NCI-H748 (cell line): ENCODE measurements around the gene LRRC1.
"Not testable (repeated sequence)": the region's sequence is repeated elsewhere in the genome, so short reads cannot be mapped to it uniquely, and the experiment has no call there.

Experiments used
- DNase-seq: peaks from one replicate; lab custom pipeline; 2025; ENCODE audit not compliant: unreplicated experiment; lab: John Stamatoyannopoulos, UW

The LRRC1 gene

GRCh38 chr6:53794720-53795339 is at the start of gene LRRC1:
Gene LRRC1 (plus strand): TSS chr6:53795005. CDS start chr6:53795257, 252 bp downstream.
- DNase-seq, result peak; percentile 94

- DNase-seq, result peak; percentile 88
Observed at GRCh38 chr6:53746442-53747103, 48.2 kb upstream of the LRRC1 start.

GRCh38 chr6:53750052-53750650 is 44.7 kb upstream of the LRRC1 start:
- no peak for DNase-seq

- DNase-seq, result no peak
Observed at GRCh38 chr6:53751417-53751816, 43.4 kb upstream of the LRRC1 start.

GRCh38 chr6:53752440-53752839 is 42.4 kb upstream of the LRRC1 start:
- DNase-seq, result no peak

- no peak for DNase-seq
Observed at GRCh38 chr6:53752856-53753255, 41.9 kb upstream of the LRRC1 start.

DNA sequence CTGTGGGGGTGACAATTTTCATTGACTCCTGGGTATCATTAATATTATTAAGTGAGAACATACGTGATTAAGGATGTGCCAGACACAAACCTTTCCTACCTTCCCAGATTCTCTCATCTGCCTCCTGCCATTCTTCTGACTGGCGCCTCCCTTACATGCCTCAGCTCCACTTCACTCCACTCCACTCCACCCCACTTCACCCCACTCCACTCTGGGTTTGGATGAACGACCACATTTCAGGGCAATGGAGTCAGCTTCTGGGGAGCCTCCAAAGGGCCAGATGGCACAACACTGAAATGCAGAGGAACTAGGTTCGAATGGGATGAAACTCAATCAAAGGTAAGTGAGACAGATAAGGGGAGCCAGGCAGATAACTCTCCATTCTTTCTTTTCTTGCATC is 40.5 kb upstream of the LRRC1 start:
- no peak for DNase-seq

DNA sequence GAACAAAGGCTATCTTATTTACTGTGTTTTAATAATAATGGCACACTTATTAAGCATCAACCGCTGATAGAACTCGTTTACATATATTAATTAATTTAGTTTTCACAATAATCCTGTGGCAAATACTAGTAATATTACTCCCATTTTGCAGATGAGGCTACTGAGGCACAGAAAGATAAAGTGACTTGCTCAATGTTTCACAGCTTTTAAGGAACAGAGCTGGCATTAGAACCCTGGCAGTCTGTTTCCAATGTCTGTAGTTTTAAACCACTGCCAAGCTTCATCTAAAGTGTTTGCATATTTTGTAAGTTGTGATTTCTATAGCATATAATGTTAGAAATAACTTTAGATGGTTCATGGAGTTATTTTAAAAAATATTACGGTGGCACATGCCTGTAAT is 38.4 kb upstream of the LRRC1 start:
- DNase-seq, result no peak

DNA sequence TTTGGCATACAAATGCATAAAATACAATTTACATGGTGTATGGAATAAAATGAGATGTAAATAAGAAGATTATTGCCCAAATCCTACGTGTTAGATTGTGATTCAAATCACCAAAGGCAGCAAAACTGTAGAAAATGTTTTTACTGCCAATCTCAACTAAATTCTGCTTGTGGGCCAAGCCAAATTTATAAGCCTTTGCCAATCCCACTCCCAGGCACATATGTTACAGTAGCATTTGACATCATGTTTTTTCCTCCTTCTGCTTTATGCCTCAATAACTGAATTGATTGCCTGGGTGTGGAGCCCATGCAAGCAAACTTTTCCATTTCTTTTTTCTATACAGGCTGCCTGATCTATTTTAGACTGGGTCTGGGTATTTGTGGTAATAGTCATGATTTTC is 36.3 kb upstream of the LRRC1 start:
- DNase-seq, result no peak

GRCh38 chr6:53761036-53761435 is 33.8 kb upstream of the LRRC1 start:
- no peak for DNase-seq

DNA sequence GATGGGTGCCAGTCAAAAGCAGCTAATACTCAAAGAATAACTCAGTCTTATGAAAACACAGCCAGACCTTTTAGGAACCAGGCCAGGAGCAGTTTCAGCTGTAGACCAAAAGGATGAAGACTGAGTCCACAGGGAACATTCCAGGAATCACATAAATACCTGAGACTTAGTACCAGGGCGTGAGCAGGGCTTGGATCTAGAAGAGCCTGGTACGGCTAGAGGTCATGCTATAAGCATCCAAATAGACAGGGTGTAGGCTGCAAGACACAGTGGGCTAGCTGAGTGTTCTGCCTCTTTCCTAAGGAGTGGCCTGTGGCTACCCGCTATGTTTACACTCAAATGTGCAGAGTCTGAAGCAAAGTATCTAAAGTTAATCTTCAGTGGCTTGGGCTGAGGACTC is 29.5 kb upstream of the LRRC1 start:
- DNase-seq, result no peak

DNA sequence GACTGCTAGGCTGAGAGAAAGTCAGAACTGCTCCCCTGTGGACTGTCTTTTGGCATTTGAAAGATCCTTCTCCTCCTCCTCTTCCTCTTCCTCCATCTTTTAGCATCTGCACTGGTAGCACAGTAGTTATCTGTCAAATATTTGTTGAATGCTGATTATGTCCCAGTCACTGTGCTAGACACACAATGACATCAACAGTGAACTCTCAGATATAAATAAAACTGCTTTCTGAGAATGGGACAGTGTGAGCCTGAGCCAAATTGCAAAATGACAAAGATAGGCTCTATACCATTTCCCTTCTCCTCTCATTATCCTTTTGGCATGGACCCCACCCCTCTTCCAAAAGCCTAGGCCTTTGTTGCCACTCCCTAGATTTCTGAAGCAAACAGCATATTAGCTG is 27.9 kb upstream of the LRRC1 start:
- DNase-seq, result no peak

- DNase-seq, result no peak
Observed at GRCh38 chr6:53767941-53768340, 26.9 kb upstream of the LRRC1 start.

DNA sequence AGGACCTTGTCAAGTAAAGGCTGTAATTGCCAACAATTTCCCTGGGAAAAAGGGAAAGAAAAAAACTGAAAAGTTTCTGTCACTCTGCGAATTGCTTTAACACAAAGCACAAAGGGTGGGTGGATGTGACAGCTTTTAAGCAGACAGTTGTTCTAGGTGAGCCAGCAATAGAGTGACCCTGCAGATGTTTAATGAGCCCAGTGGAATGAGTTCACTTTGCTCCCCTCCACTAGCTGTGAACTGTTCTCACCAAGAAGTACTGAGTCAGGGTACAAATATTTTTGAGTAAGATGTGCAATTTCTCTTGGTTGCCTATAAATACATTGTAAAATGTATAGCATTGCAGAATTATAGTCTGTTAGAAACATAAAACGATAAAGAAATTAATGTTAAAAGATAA is 26.2 kb upstream of the LRRC1 start:
- DNase-seq, result no peak

DNA sequence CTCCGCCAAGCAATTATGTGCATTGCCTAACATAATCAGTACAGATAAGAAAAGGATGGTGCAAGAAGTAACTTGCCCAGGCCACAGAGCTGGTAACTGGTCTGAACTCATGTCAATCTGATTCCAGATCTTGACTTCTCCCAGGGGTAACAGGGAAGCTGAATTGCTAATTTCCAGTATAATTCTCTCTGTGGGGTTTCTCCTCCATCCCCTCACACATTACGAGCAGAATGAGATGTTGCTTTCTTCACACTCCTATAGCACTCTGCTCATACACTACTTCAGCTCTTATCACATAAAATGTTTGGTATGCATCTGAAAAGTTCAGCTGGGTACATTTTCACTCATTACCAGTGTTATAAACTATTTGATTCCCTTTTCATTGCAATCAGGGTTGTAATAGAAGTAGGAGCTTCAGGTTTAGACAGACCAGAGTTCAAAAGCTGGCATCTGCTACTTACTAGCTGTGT is 24.0 kb upstream of the LRRC1 start:
- peak; percentile 14 for DNase-seq

GRCh38 chr6:53771785-53772624 is 22.8 kb upstream of the LRRC1 start:
- no peak for DNase-seq

DNA sequence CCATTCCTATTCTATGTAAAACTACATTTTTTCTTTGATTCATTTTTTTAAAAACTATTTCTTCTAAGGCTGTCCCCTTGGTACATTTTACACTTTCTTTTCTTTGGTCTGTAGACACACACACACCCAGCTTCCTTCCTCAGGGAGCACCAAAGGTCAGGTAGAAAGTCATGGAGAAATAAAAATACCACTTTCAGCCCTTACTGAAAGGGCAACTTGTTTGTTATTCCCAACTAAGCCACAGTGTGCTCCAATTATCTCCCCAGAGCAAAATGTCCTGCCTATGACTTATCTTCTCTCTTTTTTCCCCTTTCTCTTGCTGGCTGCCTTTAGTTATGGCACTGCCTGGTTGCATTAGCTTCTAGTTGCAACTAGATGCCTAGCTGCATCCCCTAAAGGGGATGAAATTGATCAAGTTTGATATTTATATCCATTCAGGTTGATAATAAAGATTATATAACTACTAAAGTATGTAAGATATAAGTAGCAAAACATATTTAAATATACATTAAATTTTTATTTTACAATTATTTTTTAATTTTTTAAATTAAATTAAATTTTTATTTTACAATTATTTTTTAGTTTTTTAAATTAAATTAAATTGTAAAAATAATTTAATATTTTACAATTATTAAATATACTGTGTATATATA is 21.6 kb upstream of the LRRC1 start:
- DNase-seq, result no peak

DNA sequence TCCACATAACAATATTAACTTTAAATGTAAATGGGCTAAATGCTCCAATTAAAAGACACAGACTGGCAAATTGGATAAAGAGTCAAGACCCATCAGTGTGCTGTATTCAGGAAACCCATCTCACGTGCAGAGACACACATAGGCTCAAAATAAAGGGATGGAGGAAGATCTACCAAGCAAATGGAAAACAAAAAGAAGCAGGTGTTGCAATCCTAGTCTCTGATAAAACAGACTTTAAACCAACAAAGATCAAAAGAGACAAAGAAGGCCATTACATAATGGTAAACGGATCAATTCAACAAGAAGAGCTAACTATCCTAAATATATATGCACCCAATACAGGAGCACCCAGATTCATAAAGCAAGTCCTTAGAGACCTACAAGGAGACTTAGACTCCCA is 18.7 kb upstream of the LRRC1 start:
- not testable (repeated sequence) for DNase-seq

DNA sequence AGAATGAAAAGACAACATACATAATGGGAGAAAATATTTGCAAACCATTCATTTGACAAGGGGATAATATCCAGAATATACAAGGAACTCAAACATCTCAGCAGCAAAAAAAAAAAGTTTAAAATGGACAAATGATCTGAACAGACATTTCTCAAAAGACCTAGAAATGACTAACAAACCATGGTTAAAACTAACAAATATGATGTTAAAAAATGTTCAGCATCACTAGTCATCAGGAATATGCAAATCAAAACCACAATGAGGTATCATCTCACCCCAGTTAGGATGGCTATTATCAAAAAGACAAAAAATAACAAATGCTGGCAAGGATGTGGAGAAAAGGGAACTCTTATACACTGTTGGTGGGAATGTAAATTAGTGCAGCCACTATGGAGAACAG is 9.8 kb upstream of the LRRC1 start:
- DNase-seq, result not testable (repeated sequence)

GRCh38 chr6:53786832-53787231 is 8.0 kb upstream of the LRRC1 start:
- no peak for DNase-seq

GRCh38 chr6:53790886-53791285 is 3.9 kb upstream of the LRRC1 start:
- no peak for DNase-seq
